HG02763 (cell line): Measurements from ENCODE around the gene PIK3R1.
A peak's percentile ranks its signal among the peaks of the same experiment; 100 is the strongest.

Source experiments
- ATAC-seq: cut with Tn5 transposase; IDR thresholded peaks from one replicate; pipeline ENCODE4 v1.9.1; 2021; ENCODE audit warnings: mild to moderate bottlenecking, moderate library complexity; ENCODE audit not compliant: unreplicated experiment

Gene PIK3R1

DNA sequence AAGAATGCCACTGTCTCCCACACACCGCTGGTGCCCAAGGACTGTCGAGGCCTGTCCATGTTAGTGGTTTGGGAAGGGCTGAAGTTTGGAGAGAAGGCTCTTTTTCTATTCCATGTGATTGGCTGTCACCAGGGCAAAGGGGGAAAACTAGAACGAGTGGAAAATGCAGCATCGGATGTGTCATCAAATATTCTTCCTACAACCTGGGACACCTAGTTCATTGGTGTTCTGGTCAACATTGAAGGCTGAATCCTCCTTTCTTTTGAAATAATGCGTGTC, 53.2 kb downstream of the PIK3R1 start:
- ATAC-seq: no peak

DNA sequence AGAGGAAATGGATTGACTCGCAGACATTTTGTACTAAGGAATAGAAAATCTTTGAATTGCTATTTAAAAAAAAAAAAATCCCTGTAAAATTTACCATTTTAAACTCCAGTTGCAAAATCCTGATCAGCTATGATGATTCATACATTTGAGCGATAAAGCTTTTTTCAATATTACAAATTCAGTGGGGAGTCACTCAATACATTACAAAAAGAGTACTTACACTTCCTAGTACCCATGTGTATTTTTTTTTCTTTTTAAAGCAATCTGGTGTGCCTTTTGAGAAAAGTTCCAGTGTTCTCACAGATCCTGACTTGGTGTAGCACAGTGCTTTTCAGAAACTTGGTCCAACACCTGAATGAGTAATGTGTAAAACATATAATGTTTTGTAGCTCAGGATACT, 54.3 kb downstream of the PIK3R1 start:
- no peak for ATAC-seq

DNA sequence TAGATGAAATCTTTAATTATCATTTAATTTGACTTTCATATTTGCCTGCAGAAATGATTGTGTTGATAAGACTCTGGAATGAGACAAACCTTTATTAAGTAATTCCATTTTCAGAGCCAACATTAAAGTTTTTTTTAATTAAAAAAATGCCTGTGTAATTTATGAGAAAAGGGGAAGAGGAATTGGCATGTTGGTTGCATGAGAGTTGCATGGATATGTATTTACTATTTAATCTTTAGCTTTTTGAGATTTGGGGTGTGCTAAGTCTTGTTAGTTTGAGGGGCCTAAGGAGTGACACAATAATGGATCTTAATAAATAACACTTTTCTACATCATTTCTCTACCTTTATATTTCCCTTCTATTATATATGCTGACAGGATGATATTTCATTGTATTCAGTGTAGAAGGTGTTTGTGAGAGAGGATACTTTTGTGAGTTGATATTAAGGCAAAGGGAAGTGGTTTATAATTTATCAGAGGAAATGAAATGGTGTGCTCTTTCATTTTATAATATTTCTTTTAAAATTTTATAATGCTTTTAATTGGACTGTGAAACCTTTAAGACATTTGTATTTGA, 54.9 kb downstream of the PIK3R1 start:
- ATAC-seq: no peak

DNA sequence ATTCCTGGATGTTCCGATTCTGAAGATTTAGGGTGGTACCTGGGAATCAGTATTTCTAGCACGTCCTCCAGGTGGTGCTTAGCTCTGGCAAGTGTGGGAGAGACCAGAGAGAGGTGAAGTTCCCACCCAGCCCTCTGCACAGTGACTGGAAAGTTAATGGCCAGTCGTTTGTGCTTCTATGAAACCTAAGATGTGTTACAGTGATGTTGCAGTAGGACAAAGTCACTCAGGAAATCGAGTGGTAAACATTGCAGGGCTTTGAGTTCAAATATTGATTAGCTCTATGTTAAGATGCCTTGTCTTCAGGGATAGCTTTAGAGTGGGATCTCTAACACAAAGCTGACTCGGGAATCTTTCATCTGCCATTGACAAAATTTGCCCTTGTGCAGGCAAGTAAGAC, 55.6 kb downstream of the PIK3R1 start:
- no peak for ATAC-seq

DNA sequence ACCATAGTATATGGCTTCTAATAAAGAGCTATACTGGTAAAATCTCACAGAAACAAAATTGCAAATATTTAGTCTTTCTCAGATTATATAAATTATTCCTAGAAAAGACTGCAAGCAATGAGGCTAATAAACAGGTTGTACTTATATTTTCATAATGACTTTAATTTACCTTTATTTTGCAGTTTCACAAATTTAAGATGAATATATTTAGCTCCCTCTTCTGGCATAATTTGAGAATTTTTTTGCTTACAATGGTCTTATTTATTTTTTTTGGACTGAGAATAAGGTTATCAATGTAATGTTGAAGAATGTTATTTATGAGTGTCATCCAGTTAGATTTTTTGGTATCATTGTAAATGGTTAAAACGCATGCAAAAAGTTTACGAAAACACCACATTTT, 56.7 kb downstream of the PIK3R1 start:
- no peak for ATAC-seq

DNA sequence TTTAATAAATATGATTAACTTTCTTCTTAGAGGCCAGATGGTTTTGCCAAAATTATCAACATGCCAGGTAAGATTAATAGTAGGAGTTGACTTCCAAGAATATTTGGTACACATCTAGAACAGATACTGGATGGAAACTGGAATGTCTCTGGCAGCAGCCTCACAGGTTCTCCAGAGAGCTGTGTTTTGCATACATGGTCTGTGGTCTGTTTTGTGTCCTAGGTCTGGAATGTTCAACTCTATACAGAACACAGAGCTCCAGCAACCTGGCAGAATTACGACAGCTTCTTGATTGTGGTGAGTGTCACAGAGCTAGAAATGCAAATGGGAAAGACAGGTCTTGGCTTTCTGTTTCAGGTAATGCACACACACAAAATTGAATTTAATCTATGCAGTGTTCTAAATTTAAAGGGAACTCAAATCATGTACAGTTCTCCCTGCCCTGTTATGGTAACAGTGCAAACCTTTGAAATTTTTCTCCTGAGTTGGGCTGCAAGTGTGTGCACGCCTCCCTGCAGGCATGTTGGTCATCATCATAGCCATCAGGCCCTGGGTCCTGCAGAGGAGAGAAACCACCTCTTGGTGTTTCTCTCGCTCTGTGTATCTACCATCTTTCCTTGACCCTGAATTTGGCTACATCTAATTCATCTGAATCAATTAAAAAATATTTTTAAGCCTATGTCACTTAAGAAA, 58.3 kb downstream of the PIK3R1 start:
- peak; percentile 60 for ATAC-seq

DNA sequence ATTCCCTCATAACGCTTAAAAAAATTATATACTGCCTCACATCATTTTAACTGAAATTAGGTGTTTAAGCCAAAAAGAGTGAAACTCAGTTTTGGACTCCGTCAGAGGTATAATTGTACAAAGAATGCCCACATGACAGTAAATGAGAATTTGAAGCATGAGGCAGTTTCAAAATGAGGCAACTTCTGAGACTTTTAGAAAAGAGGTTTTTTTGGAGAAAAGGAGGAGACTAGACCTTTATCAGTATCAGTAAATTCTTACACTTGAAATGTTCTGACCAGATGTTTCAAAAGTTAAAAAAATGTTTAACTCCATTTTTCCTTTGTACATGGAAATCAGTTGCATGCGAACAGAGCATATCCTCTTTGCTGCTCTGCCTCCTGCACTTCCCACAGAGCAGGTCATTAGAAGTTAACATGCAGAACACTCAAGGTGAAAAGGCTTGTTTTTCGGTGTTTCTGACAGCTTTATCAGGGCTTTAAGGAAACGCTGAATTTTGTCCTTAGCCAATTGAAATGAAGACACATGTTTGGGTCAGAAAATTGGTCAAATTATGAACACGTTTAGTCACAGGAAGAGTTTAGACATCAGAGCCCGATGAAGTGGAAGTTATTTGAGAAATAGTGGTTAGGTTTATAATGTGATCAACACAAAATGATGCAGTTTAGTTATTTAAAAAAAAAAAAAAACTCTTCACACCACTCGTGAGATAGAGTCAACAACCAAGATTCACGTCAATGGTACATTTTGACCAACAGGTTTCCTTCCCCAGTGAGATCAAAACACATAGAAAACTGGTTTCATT, 59.5 kb downstream of the PIK3R1 start:
- peak; percentile 65 for ATAC-seq

DNA sequence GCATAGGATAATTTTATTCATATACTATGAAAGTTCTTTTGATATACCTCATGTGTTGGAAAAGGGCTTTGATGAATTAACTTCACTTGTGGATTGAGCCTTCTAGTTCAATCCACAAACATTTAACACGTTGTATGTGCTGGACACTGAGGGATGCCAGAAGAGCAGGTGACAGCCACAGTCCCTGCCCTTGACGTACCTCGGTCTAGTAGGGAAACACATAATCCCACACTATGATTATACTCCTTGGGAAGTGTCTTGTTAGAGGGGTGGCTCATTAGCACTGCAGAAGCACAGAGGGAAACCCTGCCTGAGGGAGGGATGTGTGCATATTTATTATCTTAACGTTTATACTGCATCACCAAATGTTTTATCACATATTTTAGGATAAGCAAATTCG, 61.2 kb downstream of the PIK3R1 start:
- ATAC-seq: no peak

DNA sequence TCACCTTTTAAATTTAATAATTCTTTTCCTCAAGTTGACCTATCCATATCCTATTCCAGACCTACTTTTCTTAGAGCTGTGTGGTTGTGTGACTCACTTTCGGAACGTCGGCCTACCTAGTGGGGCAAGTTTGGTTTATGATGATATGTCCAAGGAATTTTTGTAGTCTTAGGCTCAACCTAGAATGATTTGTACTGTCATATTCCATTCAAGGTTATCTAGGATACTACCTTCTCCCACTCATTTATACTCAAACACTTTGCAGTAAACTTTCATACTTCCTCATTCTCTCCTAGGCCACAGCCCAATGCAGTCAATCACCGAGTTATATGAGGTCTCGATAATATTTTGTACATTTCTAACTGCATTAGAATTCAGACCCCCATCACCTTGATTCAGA, 61.9 kb downstream of the PIK3R1 start:
- ATAC-seq: no peak

DNA sequence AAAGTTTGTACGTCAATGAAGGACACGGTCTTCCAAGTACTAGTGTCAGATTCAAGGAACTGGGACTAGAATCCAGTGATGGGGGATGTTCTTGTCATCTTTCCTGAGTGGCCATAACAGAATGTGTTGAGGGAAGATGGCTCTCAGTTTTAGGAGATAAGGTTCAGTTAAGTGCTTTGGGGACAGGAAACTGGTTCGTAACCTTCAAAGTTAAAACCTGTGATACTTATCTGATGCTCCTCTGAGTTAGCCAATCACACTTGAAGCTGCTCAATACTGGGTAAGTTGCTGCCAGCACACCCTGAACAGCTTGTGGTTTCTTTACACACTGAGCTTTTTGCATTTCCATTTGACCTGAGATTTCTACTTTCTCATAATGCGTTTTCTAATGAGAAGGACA, 64.4 kb downstream of the PIK3R1 start:
- ATAC-seq: no peak

DNA sequence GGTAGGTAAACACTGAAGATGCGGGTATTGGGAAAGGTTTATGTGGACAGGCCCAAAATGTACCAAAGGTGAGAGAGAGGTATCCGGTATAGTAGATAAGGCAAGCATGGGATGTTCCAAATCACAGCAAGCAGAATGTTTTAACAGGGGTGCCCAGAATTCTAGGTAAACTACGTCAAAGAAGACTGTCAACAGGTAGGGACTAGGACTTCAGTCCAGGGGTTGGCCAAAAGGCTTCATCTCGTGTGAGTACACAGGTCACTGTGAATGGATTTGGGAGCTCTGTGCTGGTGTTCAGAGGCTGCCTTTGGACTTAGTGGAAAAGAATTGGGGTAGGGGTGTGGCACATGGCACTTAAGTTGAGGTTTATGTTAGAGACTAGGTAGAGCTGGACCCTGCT, 66.4 kb downstream of the PIK3R1 start:
- no peak for ATAC-seq

DNA sequence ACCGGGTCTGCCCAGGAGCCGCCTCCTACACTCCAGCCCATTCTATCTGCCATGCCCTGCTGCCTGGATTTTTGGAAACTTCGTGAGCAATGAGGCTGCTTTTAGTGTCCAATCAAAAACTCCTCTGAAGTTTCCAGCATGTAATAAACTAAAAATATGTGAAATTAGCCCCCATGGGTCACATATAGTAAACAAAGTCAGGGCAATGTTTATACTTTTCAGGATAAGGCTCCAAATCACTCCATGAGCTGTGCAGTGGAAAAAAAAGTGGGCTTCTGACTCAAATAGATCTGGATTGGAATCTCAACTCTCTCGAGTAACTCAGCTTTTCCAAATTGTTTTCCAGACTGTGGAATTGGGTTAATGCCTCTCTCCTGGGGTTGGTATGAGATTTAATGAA, 68.2 kb downstream of the PIK3R1 start:
- ATAC-seq: no peak

DNA sequence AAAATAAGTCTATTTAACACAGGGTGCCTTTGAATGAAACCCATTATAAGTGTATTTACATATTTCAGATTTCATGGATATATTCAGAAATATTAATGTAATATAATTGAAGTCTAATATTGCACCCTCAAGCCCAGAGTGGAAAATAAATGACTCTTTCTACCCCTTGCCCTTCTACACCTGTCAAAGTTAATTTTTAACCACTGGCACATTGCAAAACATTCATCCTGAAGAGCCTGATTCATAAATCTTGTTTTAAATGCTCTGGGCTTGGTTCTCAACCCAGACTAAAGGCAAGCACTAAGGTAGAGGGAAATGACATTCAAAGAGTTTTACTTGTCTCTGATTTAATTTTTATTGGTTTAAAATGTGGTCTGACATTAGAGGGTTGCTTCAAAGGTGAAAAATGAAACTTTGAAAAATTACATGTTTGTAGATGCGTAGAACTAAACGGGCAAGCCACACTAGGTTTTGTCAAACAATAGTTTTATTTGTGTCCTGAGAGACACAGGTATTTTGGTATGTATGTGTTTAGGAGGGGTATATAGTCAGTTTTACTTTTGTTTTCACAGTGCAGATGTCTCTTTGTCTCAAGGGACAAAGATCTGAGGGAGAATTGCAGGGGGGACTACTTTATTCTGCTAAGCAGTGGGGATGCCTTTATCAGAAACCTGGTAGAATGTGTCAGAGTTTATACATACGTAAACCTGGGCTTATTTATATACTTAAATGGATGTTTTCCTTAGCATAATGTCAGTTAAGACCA, 69.7 kb downstream of the PIK3R1 start:
- ATAC-seq: no peak

DNA sequence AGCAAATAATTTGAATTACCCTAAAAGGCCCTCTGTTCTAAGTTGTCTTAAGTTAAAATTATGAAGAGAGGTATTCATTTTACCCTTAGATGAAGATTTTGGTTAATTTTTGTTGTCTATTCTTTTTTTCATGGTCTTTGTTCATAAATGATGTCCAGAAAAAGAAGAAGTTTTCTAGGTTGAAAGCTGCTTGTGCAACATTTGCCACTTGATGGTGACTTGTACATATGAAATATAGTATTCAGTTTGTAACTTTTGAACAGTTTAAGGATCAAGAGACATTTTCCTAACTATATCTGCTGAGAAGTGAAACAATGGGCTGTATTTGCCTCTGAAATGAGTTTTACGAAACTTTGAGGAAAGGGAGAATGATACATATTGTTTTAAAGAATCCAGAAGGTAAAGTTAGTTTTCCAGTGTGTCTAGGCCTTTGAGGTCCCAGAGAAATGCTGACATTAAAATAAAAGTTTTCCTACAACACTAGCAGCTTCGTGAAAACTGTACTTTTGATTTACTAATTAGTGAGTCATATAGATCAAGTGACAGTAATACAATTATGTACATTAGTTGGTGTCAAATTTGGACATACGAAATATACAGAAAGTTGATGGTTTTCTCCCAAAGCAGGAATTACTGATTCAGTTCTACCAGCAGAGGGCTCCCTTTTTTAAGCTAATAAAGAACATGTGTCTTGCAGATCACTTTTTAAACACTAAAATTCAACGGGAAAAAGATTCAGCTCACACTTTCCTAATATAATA, 70.5 kb downstream of the PIK3R1 start:
- ATAC-seq: no peak

DNA sequence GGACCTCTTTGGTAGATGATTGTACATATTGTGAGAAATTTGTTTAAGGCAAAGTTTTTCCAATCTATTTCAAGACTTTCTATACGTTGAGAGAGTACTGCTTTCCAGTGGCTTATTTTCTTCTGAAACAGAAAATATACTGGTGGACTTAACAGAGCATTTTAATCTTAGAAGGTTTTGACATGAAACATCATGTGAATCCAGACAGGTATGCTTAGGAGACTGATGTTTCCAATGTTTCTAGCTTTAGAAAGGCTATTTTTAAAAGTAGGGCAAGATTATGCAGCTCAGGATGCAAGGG, 71.0 kb downstream of the PIK3R1 start:
- ATAC-seq: no peak

DNA sequence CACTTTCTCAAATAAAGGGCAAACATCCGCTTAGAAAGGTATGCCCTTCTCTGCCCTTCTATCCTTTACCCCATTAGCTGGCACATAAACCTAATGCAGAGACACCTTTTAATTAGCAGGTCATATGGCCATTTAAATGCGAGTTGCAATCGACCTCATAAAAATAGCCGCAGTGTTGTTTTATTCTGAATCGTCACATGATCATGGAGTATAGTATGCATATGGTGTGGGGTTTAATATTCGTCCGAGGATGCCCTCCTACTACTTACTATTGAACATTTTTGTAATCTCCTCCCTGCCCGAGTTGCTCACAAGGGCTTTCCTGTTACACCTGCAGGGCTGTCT, 72.0 kb downstream of the PIK3R1 start:
- no peak for ATAC-seq

DNA sequence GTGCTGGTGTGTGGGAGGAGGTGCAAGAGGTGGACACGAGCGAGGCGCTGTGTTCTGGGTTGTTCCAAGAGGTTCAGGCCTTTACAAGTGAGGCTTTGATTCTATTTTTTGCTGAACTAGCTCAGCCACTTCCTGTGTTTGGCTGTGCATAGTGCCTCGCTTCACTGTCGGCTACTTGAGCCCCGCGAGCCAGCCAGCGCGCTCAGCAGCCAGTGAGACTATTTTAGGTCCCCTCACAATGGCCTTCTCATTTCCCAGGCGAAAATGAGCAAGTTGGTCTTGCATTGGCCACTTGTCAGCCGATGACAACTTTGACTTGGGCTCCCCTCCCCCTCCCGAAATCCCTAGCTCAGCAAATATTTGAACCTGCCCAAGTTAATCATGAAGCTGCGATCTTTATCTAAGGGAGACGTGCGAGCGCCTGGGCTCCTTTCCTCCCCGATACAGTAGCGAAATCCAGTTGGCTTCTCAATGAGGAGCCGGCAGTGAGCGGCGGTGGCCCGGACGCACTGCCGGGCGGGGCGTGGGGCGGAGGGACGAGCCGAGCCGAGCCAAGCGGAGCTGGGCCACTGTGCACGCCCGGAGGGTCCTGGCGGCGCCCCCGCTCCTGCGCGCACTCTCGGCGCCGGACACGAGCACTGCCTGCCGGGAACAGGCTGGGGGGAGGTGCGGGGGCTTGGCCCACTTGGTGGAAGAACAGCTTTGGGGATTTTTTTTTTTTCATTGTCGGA, 72.6 kb downstream of the PIK3R1 start:
- peak; percentile 74 for ATAC-seq

DNA sequence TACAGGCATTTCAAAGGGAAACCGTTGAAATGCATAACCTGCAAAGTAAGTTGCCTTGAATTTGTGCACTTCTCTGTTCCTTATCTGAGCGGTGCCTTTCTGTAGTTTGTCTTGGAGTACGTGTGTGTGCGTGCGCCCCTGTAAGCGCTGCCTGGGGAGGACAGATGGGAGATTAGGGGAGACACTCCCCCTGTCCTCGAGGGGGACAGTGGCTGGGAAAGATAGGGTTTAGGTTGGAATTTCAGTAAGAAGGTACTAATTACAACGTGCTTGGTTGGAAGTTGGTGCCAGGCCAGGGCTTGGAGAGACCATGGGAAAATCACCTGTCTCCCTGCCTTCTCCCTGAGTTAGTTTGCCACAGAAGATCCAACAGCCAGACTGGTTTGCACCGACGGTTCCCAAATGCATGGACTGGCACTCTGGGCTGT, 73.2 kb downstream of the PIK3R1 start:
- peak; percentile 5 for ATAC-seq

DNA sequence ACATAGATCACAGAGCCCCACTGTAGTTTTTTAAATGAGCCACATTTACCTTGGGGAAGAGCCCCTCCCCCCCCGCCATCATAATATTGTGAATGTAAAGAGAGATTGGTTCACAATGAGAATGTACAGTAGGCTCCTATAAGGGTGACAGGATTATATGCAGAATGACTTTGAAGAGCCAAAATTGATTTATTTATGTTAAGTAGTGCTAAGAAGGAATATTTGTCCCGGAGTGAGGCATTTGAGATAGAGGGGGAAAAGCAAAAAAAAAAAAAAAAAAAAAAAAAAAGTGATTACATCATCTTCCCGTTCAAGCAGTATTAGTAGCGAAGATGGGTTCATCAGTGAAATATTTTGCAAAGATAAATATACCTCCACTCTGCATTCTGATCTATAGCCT, 73.9 kb downstream of the PIK3R1 start:
- ATAC-seq: no peak

DNA sequence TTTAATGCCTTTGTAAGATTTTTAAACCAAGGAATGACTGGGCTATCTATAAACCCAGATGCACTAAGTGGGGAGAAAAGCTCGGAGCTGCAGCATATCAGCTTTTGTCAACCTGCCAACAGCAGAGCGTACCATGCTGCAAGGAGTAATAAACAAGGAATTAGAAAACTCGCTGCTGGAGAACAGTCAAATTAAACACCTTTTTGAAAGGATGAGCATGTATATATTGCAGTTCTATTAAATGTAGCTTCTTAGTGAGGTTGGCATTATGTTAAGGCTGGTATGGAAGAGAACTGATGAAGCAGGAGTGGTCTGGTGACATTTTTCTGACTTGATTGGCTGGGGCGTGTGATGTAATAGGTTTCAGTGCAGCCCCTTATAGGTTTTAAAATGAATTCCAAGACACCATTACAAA, 74.7 kb downstream of the PIK3R1 start:
- ATAC-seq: no peak

DNA sequence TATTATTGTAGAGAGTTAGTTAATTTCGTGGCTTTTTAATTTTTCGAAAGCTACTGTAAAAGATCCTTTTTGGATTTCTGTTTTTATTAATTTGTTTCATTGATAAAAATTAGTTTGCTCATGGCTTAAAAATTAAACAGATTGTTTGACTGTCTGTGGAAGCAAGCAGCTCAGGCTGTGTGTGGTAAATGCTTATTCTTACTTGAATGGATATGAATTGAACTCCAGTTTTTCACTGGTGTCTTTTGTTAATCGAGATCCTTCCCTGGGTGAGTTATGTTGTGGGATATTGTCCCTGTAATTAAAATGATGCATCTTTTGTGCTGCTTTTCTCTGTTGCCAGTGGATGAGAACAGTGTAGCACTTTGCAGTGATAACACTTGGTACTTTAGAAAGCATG, 75.3 kb downstream of the PIK3R1 start:
- ATAC-seq: no peak
